Adrenal gland (tissue), 12 donors: ENCODE measurements around the gene TMC2. TPM values are rescaled to one million over a fixed set of nuclear protein-coding genes. Genes with fewer than 3 reads are reported as not detected.
A peak's percentile ranks its signal among the peaks of the same experiment; 100 is the strongest.
"Not testable (repeated sequence)": the region's sequence is repeated elsewhere in the genome, so short reads cannot be mapped to it uniquely, and the experiment has no call there.

Experiments
- DNase-seq, 7 donors: peaks; one replicate each; pipeline ENCODE4 v3.0.0-alpha.2; 2019 to 2020
- H3K27ac ChIP-seq, 5 donors: fragments of 200-600 bp; sonication (generic) in 4 of 5; 1 replicate in 3 of 5; 2 replicates in 2 of 5; pipeline versions ENCODE4 v1.5.1 to v1.8.0; 2016 to 2020; ENCODE audit warnings: mild to moderate bottlenecking in 1 of 5
- H3K27me3 ChIP-seq: fragments of 200-600 bp; 2 replicates; pipeline ENCODE4 v1.8.0; 2021
- H3K36me3 ChIP-seq, 2 donors: fragments of 200-600 bp; replicated peaks in 1 of 2; 1 replicate in 1 of 2; 2 replicates in 1 of 2; pipeline versions ENCODE4 v1.5.1 to v1.8.0; 2018 to 2022
- H3K4me1 ChIP-seq, 2 donors: fragments of 200-600 bp; replicated peaks in 1 of 2; 1 replicate in 1 of 2; 2 replicates in 1 of 2; pipeline versions ENCODE4 v1.5.1 to v1.8.0; 2018 to 2021
- H3K4me3 ChIP-seq, 4 donors: fragments of 200-600 bp; sonication (generic) in 3 of 4; one replicate each; pipeline ENCODE4 v1.5.1; 2016 to 2018
- H3K9me3 ChIP-seq, 3 donors: fragments of 200-600 bp; sonication (generic) in 1 of 3; replicated peaks in 1 of 3; 1 replicate in 2 of 3; 2 replicates in 1 of 3; pipeline versions ENCODE4 v1.5.1 to v1.8.0; 2016 to 2021
- POLR2A ChIP-seq, 2 donors: fragments of 450-650 bp; IDR thresholded peaks; one replicate each; pipeline ENCODE4 v1.6.1; 2017; ENCODE audit warnings: antibody characterized with exemption in 2 of 2, mild to moderate bottlenecking in 2 of 2, moderate library complexity in 1 of 2
- WGBS, 4 donors: extraction: QIAGEN DNeasy Blood & Tissue Kit in 2 of 4; methylation state at CpG; one replicate each; pipeline versions ENCODE4 v1.1.5 to v1.1.7; 2013 to 2017; 5-methylcytosine and 5-hydroxymethylcytosine counted together
- intact Hi-C, 2 donors: fragments of 100-400 bp; cut with DNase I; formaldehyde crosslinking; loops; one replicate each; pipeline versions ENCODE4 v1.14.1 to v1.15.0; 2022 to 2023
- polyA plus RNA-seq, 3 donors: library from polyadenylated mRNA; stranded (reverse); fragments of 200-250 nt in 2 of 3; fragments of 350-450 nt in 1 of 3; fragmentation: Illumina TruSeq in 1 of 3; extraction: RNeasy Lipid Tissue Mini Kit (QIAGEN cat#74804) in 1 of 3; gene quantifications; one replicate each; pipeline ENCODE4 v1.2.3, GENCODE V29; 2013 to 2014
- total RNA-seq, 9 donors: library from RNA; depleted of rRNA in 4 of 9; stranded (reverse); fragments of >200 nt in 4 of 9; fragments of 120-200 nt in 1 of 9; fragmentation: NEBNext Ultra II Directional in 1 of 9; extraction: Animal tissue kit (Norgen Biotek cat#: 25700) in 1 of 9; gene quantifications; one replicate each; pipeline versions ENCODE4 v1.1.0 to v1.2.4, GENCODE V29; 2013 to 2023
- TF ChIP-seq, protein P1 (sequence below), 6 experiments: fragments of 450-650 bp in 4 of 6; fragments of 200-600 bp in 2 of 6; sonication (generic) in 1 of 6; IDR thresholded peaks; 1 replicate in 5 of 6; 2 replicates in 1 of 6; pipeline versions ENCODE4 v1.5.1 to v1.8.0; 2016 to 2021; ENCODE audit warnings: antibody characterized with exemption in 6 of 6, mild to moderate bottlenecking in 2 of 6, moderate library complexity in 1 of 6
- donor health status: healthy with polysubstance abuse.
- donor health status: Bipolar disorder and iron deficiency.
- donor health status: DM: yes; HTN: yes; CAD: no.
- donor health status: DM: no; HTN: no; CAD: no.
- donor health status: DM: no; HTN: no; CAD: no.
- donor health status: DM: yes; HTN: yes; CAD: no.

TMC2 gene
- total and polyA plus RNA-seq, 12 donors: 0.11 to 1.3 (median 0.42) TPM; not detected in 7

DNA sequence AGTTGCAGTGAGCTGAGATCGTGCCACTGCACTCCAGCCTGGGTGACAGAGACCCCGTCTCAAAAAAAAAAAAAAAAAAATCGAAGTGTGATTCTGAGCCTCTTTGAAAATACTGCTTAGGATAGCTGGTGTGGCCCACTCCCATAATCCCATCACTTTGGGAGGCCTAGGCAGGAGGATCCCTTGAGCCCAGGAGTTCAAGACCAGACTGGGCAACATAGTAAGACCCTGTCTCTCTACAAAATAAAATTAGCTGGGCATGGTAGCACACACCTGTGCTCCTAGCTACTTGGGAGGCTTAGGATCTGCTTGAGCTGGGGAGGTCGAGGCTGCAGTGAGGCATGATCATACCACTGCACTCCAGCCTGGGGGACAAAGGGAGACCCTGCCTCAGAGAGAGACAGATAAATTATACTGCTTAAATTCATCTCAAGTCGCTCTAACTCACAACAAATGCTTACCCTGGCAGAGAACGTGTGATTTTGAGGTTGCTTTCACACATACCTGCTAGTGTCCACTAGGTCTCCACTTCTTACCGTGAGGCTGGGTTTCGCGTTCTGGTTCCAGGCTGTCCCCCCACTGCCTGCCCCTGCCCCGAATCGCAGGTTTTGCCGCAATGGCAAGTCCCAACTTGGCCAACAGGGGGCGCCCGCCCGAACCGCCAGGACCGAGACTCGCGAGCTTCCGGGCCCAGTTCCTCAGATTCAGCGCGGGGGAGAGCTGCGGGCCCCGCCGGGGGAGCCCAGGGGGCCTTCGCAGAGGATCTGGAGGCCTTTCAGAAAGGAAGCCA is 12.3 kb upstream of the TMC2 start:
- Histone ChIP-seq H3K27ac (peak overlapping the region in 4 of 5 donors; percentile 72 to 89 (median 86)), H3K4me3 (peak overlapping the region; percentile 51 to 90 (median 78)), H3K4me1 (peaks cover 0 to 8% of the 10 kb centered on the region in 2 donors), H3K27me3 (no peaks in the 10 kb centered on the region), H3K9me3 (no peaks in the 10 kb centered on the region), H3K36me3 (no peaks in the 10 kb centered on the region)
- DNase-seq: peak; percentile 77 to 92 (median 86)
- 10 to 39% (median 12%) methylated on average over 7 to 26 of the region's 26 CpGs for WGBS, 4 donors
- intact Hi-C loops: loop anchor here (10.0 kb wide), 2 partner anchors 121 to 131 kb away; partner anchors contain the start of gene NOP56 (in 1 of the 2)
- TF ChIP-seq, protein P1, sequence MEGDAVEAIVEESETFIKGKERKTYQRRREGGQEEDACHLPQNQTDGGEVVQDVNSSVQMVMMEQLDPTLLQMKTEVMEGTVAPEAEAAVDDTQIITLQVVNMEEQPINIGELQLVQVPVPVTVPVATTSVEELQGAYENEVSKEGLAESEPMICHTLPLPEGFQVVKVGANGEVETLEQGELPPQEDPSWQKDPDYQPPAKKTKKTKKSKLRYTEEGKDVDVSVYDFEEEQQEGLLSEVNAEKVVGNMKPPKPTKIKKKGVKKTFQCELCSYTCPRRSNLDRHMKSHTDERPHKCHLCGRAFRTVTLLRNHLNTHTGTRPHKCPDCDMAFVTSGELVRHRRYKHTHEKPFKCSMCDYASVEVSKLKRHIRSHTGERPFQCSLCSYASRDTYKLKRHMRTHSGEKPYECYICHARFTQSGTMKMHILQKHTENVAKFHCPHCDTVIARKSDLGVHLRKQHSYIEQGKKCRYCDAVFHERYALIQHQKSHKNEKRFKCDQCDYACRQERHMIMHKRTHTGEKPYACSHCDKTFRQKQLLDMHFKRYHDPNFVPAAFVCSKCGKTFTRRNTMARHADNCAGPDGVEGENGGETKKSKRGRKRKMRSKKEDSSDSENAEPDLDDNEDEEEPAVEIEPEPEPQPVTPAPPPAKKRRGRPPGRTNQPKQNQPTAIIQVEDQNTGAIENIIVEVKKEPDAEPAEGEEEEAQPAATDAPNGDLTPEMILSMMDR (IDR thresholded peaks at IDR 0.05): peak; percentile 78 to 96 (median 92)
- TF ChIP-seq POLR2A (IDR thresholded peaks at IDR 0.05): peak in 1 of 2 donors; percentile 54

DNA sequence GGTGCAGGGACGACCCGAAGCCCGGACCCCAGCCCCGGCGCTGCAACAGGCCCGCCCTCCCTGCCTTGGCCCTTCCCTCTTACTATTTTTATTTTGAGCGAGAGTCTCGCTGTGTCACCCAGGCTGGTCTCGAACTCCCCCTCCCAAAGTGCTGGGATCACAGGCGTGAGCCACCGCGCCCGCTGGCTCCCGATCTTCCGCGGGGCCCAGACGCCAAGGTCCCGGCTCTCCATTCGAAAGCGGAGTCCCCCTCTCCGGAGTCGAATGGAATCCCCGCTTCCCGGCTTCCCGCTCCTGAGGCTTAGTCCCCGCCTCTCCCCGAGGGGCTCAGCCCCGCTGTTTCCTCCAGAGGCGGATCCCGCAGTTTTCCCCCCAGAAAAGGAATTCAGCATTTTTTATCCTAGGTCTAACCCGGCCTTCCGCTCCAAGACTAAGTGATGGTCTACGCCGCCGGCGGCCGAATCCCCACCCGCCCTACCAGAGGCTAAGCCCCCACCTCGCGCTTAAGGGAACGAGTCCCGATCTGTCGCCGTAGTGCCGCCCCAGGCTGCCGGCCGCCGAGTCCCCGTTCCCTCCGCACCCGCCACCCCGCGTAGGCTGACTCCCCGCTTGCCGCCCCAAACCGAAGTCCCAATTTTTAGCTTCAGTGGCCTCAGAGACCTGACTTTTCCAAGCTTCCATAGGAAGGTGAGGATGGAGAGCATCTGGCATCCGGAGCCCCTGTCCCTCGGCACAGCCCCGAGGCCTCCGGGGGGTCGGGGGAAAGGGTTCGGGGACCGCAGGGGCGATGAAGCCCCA is 11.5 kb upstream of the TMC2 start:
- peak in 6 of 7 donors; percentile 35 to 47 (median 42) for DNase-seq
- 1% methylated on average over 39 to 64 of the region's 64 CpGs for WGBS, 4 donors
- intact Hi-C loops: loop anchor here (10.0 kb wide), 2 partner anchors 120 to 130 kb away; partner anchors contain the start of gene NOP56 (in 1 of the 2)

GRCh38 chr20:2526218-2526583 is 10.2 kb upstream of the TMC2 start:
- DNase-seq, H3K4me3 ChIP-seq, H3K27me3 ChIP-seq, H3K27ac ChIP-seq, H3K36me3 ChIP-seq, H3K4me1 ChIP-seq, H3K9me3 ChIP-seq: not testable (repeated sequence)
- WGBS, 4 donors: 91 to 100% (median 96%) methylated on average over 4 to 5 of the region's 5 CpGs
- intact Hi-C loops: loop anchor here (10.0 kb wide), 2 partner anchors 119 to 129 kb away; partner anchors contain the start of gene NOP56 (in 1 of the 2)

More for the DNA sequence above, 11.5 kb upstream of the TMC2 start:
- Histone ChIP-seq H3K4me3 (peak overlapping the region; percentile 51 to 90 (median 78)), H3K9me3 (no peaks in the 10 kb centered on the region), H3K27ac (peak overlapping the region in 4 of 5 donors; percentile 72 to 89 (median 86)), H3K36me3 (no peaks in the 10 kb centered on the region), H3K4me1 (peaks cover 0 to 8% of the 10 kb centered on the region in 2 donors), H3K27me3 (no peaks in the 10 kb centered on the region)
- TF ChIP-seq, protein P1 (IDR thresholded peaks at IDR 0.05): peak in 2 of 6 experiments; percentile 12 to 32
- peak in 1 of 2 donors; percentile 22 for TF ChIP-seq POLR2A (IDR thresholded peaks at IDR 0.05)

GRCh38 chr20:2527762-2528161 is 8.6 kb upstream of the TMC2 start:
- no peak for TF ChIP-seq POLR2A (IDR thresholded peaks at IDR 0.05)
- TF ChIP-seq, protein P1 (IDR thresholded peaks at IDR 0.05): no peak
- Histone ChIP-seq H3K27me3 (no peaks in the 10 kb centered on the region), H3K9me3 (no peaks in the 10 kb centered on the region), H3K36me3 (no peaks in the 10 kb centered on the region), H3K4me1 (peaks cover 0 to 8% of the 10 kb centered on the region in 2 donors), H3K4me3 (no peak overlapping the region), H3K27ac (no peak overlapping the region)
- intact Hi-C loops: loop anchor here (10.0 kb wide), 2 partner anchors 117 to 127 kb away; partner anchors contain the start of gene NOP56 (in 1 of the 2)
- 78 to 94% (median 88%) methylated on average over 6 of the region's 6 CpGs for WGBS, 4 donors
- no peak for DNase-seq
